H1 (cell line): ENCODE measurements around the gene KRT27. TPM values are rescaled to one million over a fixed set of nuclear protein-coding genes. Genes with fewer than 3 reads are reported as not detected.

Experiments used
- CTCF ChIA-PET: fragments of 300-600 bp; sonication (Branson Sonifier 250); formaldehyde crosslinking; loops from one replicate; lab custom pipeline; 2021; ENCODE audit not compliant: partially characterized antibody; lab: Charles Lee
- POLR2A ChIA-PET: fragments of 300-600 bp; sonication (Branson Sonifier 250); formaldehyde crosslinking; loops from one replicate; lab custom pipeline; 2021; ENCODE audit warnings: inconsistent platforms; ENCODE audit not compliant: partially characterized antibody; lab: Charles Lee
- DNase-seq, 2 experiments: peaks; one replicate each; pipeline versions ENCODE4 v3.0.0 to v3.0.0-alpha.2; 2010 to 2022; ENCODE audit warnings: low spot score in 2 of 2, low read depth in 1 of 2, mixed read lengths in 1 of 2
- FAIRE-seq: peaks from 2 replicates; lab custom pipeline; 2011; peaks lifted over from hg19 to GRCh38; lab: Jason Lieb, UNC
- H2AFZ ChIP-seq: 2 replicates; pipeline ENCODE4 v1.8.1; 2012; ENCODE audit warnings: low read length, inconsistent platforms
- H2AK5ac ChIP-seq: 2 replicates; pipeline ENCODE4 v1.6.1; 2013; ENCODE audit warnings: low read depth, low read length
- H2BK120ac ChIP-seq: replicated peaks from 2 replicates; pipeline ENCODE3; 2013; ENCODE audit warnings: low read depth, low read length, inconsistent platforms
- H2BK12ac ChIP-seq: 2 replicates; pipeline ENCODE4 v1.6.1; 2013; ENCODE audit warnings: low read depth, low read length
- H2BK15ac ChIP-seq: 2 replicates; pipeline ENCODE4 v1.6.1; 2013; ENCODE audit warnings: low read length
- H2BK20ac ChIP-seq: 2 replicates; pipeline ENCODE4 v1.6.1; 2013; ENCODE audit warnings: low read length
- H2BK5ac ChIP-seq: 2 replicates; pipeline ENCODE4 v1.6.1; 2013; ENCODE audit warnings: low read depth, low read length
- H3K14ac ChIP-seq: 2 replicates; pipeline ENCODE4 v1.6.1; 2013; ENCODE audit warnings: inconsistent platforms; ENCODE audit not compliant: insufficient read length
- H3K18ac ChIP-seq: 2 replicates; pipeline ENCODE4 v1.6.1; 2013; ENCODE audit warnings: low read length; ENCODE audit errors: extremely low read depth
- H3K23ac ChIP-seq: 2 replicates; pipeline ENCODE4 v1.6.1; 2013; ENCODE audit warnings: inconsistent platforms; ENCODE audit not compliant: insufficient read length
- H3K23me2 ChIP-seq: 2 replicates; pipeline ENCODE4 v1.6.1; 2013; ENCODE audit warnings: low read depth, low read length
- H3K27ac ChIP-seq: 2 replicates; pipeline ENCODE4 v1.6.1; 2011; ENCODE audit warnings: low read depth, low read length, inconsistent platforms
- H3K27me3 ChIP-seq, 4 experiments: replicated peaks in 1 of 4; 1 replicate in 1 of 4; 2 replicates in 3 of 4; pipeline versions ENCODE4 v1.6.1 to v1.8.1; 2011 to 2013; ENCODE audit warnings: low read length in 3 of 4, mild to moderate bottlenecking in 3 of 4, inconsistent platforms in 2 of 4, mixed read lengths in 2 of 4, moderate library complexity in 1 of 4; ENCODE audit not compliant: control insufficient read depth in 3 of 4, insufficient read depth in 3 of 4; ENCODE audit errors: extremely low read depth in 1 of 4
- H3K36me3 ChIP-seq, 4 experiments: 2 replicates each; pipeline versions ENCODE4 v1.6.1 to v1.8.1; 2011 to 2013; ENCODE audit warnings: mild to moderate bottlenecking in 4 of 4, low read length in 3 of 4, moderate library complexity in 2 of 4, control low read depth in 1 of 4, inconsistent platforms in 1 of 4; ENCODE audit not compliant: insufficient read depth in 4 of 4, control insufficient read depth in 2 of 4
- H3K4ac ChIP-seq: replicated peaks from 2 replicates; pipeline ENCODE3; 2013; ENCODE audit warnings: low read length, low read depth, mixed read lengths, inconsistent platforms; ENCODE audit not compliant: insufficient read length
- H3K4me1 ChIP-seq, 4 experiments: replicated peaks in 1 of 4; 1 replicate in 1 of 4; 2 replicates in 3 of 4; pipeline versions ENCODE4 v1.6.1 to v1.8.1; 2011 to 2013; ENCODE audit warnings: low read length in 3 of 4, inconsistent platforms in 2 of 4, mixed read lengths in 1 of 4; ENCODE audit not compliant: insufficient read depth in 4 of 4, control insufficient read depth in 3 of 4
- H3K4me2 ChIP-seq, 2 experiments: 2 replicates each; pipeline versions ENCODE4 v1.6.1 to v1.8.1; 2011 to 2013; ENCODE audit warnings: low read depth in 2 of 2, low read length in 2 of 2, control low read depth in 1 of 2, inconsistent platforms in 1 of 2, mild to moderate bottlenecking in 1 of 2; ENCODE audit not compliant: insufficient read depth in 1 of 2
- H3K4me3 ChIP-seq, 4 experiments: fragments of 200-600, 300-600 bp in 1 of 4; sonication (generic), shearing (Covaris generic), sonication (Bioruptor Twin) in 1 of 4; 2 replicates each; pipeline versions ENCODE4 v1.5.1 to v1.8.1; 2011 to 2016; ENCODE audit warnings: low read length in 4 of 4, low read depth in 3 of 4, control low read depth in 2 of 4, inconsistent platforms in 2 of 4, mild to moderate bottlenecking in 2 of 4, mixed read lengths in 1 of 4, moderate library complexity in 1 of 4; ENCODE audit not compliant: insufficient read depth in 2 of 4; ENCODE audit errors: extremely low read depth in 1 of 4
- H3K56ac ChIP-seq: replicated peaks from 2 replicates; pipeline ENCODE3; 2013; ENCODE audit warnings: low read depth, mild to moderate bottlenecking, mixed read lengths, low read length, inconsistent platforms; ENCODE audit not compliant: insufficient read length
- H3K79me1 ChIP-seq: 2 replicates; pipeline ENCODE4 v1.6.1; 2013; ENCODE audit warnings: low read depth, low read length, control low read depth
- H3K79me2 ChIP-seq, 2 experiments: 2 replicates each; pipeline versions ENCODE4 v1.6.1 to v1.8.1; 2012 to 2013; ENCODE audit warnings: low read length in 2 of 2, mild to moderate bottlenecking in 2 of 2, inconsistent platforms in 1 of 2; ENCODE audit not compliant: insufficient read depth in 2 of 2, control insufficient read depth in 1 of 2
- H3K9ac ChIP-seq, 4 experiments: replicated peaks in 1 of 4; 1 replicate in 1 of 4; 2 replicates in 3 of 4; pipeline versions ENCODE4 v1.6.1 to v1.8.1; 2011 to 2013; ENCODE audit warnings: low read depth in 3 of 4, low read length in 3 of 4, control low read depth in 2 of 4, mild to moderate bottlenecking in 2 of 4, moderate library complexity in 2 of 4, inconsistent platforms in 1 of 4; ENCODE audit errors: extremely low read depth in 1 of 4
- H3K9me3 ChIP-seq, 2 experiments: 2 replicates each; pipeline versions ENCODE4 v1.6.1 to v1.8.1; 2012 to 2013; ENCODE audit warnings: mild to moderate bottlenecking in 2 of 2, moderate library complexity in 2 of 2, control low read depth in 1 of 2, inconsistent platforms in 1 of 2, low read depth in 1 of 2, low read length in 1 of 2, mixed read lengths in 1 of 2; ENCODE audit not compliant: insufficient read depth in 2 of 2
- H4K20me1 ChIP-seq, 2 experiments: replicated peaks in 1 of 2; 2 replicates each; pipeline versions ENCODE3 to v1.8.1; 2011 to 2013; ENCODE audit warnings: inconsistent platforms in 2 of 2, low read length in 2 of 2, mild to moderate bottlenecking in 1 of 2; ENCODE audit not compliant: insufficient read depth in 2 of 2, control insufficient read depth in 1 of 2
- H4K5ac ChIP-seq: 2 replicates; pipeline ENCODE4 v1.6.1; 2013; ENCODE audit warnings: low read length, low read depth, mixed read lengths, inconsistent platforms; ENCODE audit not compliant: insufficient read length
- H4K8ac ChIP-seq: 2 replicates; pipeline ENCODE4 v1.8.0; 2013; ENCODE audit warnings: mild to moderate bottlenecking, moderate library complexity, low read length, inconsistent platforms; ENCODE audit not compliant: insufficient read depth; ENCODE audit errors: extremely low read depth
- H4K91ac ChIP-seq: replicated peaks from 2 replicates; pipeline ENCODE3; 2013; ENCODE audit warnings: low read length, mixed read lengths, inconsistent platforms; ENCODE audit not compliant: insufficient read length
- ASH2L ChIP-seq: fragments of 200-600, 300-600 bp; sonication (generic); IDR thresholded peaks from one replicate; pipeline ENCODE4 v1.7.1; 2017; ENCODE audit warnings: low read length
- BRCA1 ChIP-seq: IDR thresholded peaks from 2 replicates; pipeline ENCODE4 v1.6.1; 2012; ENCODE audit warnings: low read depth, low read length, improper control_type of control experiment
- CBX5 ChIP-seq: fragments of 300-800, 300-1000 bp; sonication (generic); IDR thresholded peaks from 2 replicates; pipeline ENCODE4 v1.7.1; 2016; ENCODE audit warnings: antibody characterized with exemption, low read length, low read depth
- CREB1 ChIP-seq: IDR thresholded peaks from 2 replicates; pipeline ENCODE4 v1.6.1; 2012; ENCODE audit warnings: inconsistent platforms
- FOSL1 ChIP-seq: IDR thresholded peaks from 2 replicates; pipeline ENCODE4 v1.6.1; 2011; ENCODE audit warnings: mild to moderate bottlenecking, low read depth, low read length, moderate library complexity; ENCODE audit not compliant: insufficient read depth
- JUN ChIP-seq: IDR thresholded peaks from 2 replicates; pipeline ENCODE4 v1.6.1; 2011; ENCODE audit warnings: low read depth, mild to moderate bottlenecking, improper control_type of control experiment, low read length
- KDM1A ChIP-seq: fragments of 200-600, 300-600 bp; sonication (generic); IDR thresholded peaks from 2 replicates; pipeline ENCODE4 v1.7.1; 2016; ENCODE audit warnings: mild to moderate bottlenecking, low read length, borderline replicate concordance
- KDM5A ChIP-seq: fragments of 200-600 bp; IDR thresholded peaks from 2 replicates; pipeline ENCODE4 v1.7.1; 2012; ENCODE audit warnings: mild to moderate bottlenecking, low read length, inconsistent platforms, mixed read lengths
- RBBP5 ChIP-seq: IDR thresholded peaks from 2 replicates; pipeline ENCODE4 v1.7.1; 2012; ENCODE audit warnings: low read depth, mild to moderate bottlenecking, inconsistent platforms, low read length, moderate library complexity, borderline replicate concordance
- SIX5 ChIP-seq: IDR thresholded peaks from 2 replicates; pipeline ENCODE4 v1.6.1; 2011; ENCODE audit warnings: mild to moderate bottlenecking, low read depth, low read length
- SUZ12 ChIP-seq: fragments of 200-600 bp; sonication (generic); IDR thresholded peaks from 2 replicates; pipeline ENCODE4 v1.6.1; 2012; ENCODE audit warnings: mild to moderate bottlenecking, inconsistent platforms, low read length, moderate library complexity, mixed read lengths
- TAF1 ChIP-seq: IDR thresholded peaks from 2 replicates; pipeline ENCODE4 v1.6.1; 2011; ENCODE audit warnings: mild to moderate bottlenecking, low read depth, low read length
- TEAD4 ChIP-seq: IDR thresholded peaks from 2 replicates; pipeline ENCODE4 v1.6.1; 2012; ENCODE audit warnings: low read depth, low read length, inconsistent platforms, mixed read lengths
- ZNF274 ChIP-seq: IDR thresholded peaks from 2 replicates; pipeline ENCODE4 v1.7.0; 2012; ENCODE audit warnings: low read length, borderline replicate concordance; ENCODE audit errors: extremely low read depth
- WGBS, 2 experiments: shearing (Covaris generic) in 1 of 2; methylation state at CpG; one replicate each; pipeline versions ENCODE4 v1.1.6 to v1.1.7; 2013 to 2015; ENCODE audit warnings: low lambda C conversion rate in 2 of 2, mixed read lengths in 2 of 2, inconsistent platforms in 1 of 2, low coverage in 1 of 2, missing lambda C conversion rate in 1 of 2; ENCODE audit not compliant: insufficient replicate concordance in 2 of 2, insufficient coverage in 1 of 2, insufficient read length in 1 of 2; ENCODE audit errors: extremely low coverage in 1 of 2, missing lambda C conversion rate in 1 of 2; 5-methylcytosine and 5-hydroxymethylcytosine counted together
- polyA plus RNA-seq, 7 experiments: library from polyadenylated mRNA; depleted of rRNA in 3 of 7; stranded (reverse) in 5 of 7; unstranded in 2 of 7; fragments of >200 nt in 5 of 7; fragments of 200-250 nt in 2 of 7; gene quantifications; 1 replicate in 5 of 7; 2 replicates in 1 of 7; 4 replicates in 1 of 7; pipeline versions ENCODE4 v1.2.1 to v1.2.3, GENCODE V29; 2011 to 2013; ENCODE audit warnings: missing spikeins in 2 of 7, mixed read lengths in 2 of 7
- total RNA-seq: library from RNA; stranded (reverse); fragmentation: NEBNext Ultra II Directional; extraction: Animal tissue kit (Norgen Biotek cat#: 25700); gene quantifications from 2 replicates; pipeline ENCODE4 v1.2.1, GENCODE V29; 2021
- TF ChIP-seq, protein P1 (sequence below): IDR thresholded peaks from 2 replicates; pipeline ENCODE4 v1.6.1; 2012; ENCODE audit warnings: inconsistent platforms

KRT27 gene
- total and polyA plus RNA-seq, 2 of the 8 experiments (the other 6 are each of a cell fraction or from before 2014, with no cell fraction given), result not detected

DNA sequence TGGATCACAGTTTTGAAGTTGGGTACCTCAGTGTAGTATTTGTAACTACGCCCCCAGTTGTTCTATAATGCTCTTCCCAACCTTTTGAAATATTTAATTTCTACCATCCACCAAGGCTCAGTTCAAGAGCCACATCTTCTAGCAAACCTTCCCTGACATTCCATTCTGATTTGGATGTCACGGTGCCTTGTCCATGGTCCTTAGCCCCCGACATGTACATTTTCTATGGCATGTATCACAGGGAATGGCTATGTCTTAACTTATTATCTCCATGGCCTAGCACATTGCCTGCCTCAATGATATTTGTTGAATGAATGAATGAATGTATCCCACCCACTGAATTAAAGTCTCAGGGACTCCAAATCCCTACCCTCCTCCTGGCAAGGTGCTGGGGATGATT, 23.8 kb upstream of the KRT27 start:
- Histone ChIP-seq H3K23me2 (no peaks in the 10 kb centered on the region), H3K9me3 (no peaks in the 10 kb centered on the region), H2BK120ac (no peak overlapping the region), H2BK15ac (no peak overlapping the region), H2BK12ac (no peak overlapping the region), H3K56ac (no peak overlapping the region), H3K4me1 (no peaks in the 10 kb centered on the region), H2AFZ (no peak overlapping the region), H3K9ac (no peak overlapping the region), H4K8ac (no peak overlapping the region), H3K4me3 (no peak overlapping the region), H3K27ac (no peak overlapping the region), H3K14ac (no peak overlapping the region), H4K5ac (no peak overlapping the region), H3K27me3 (peaks cover 0 to 3% (median 0%) of the 10 kb centered on the region in 4 experiments; a peak in 2 of 7 replicates), H3K36me3 (no peaks in the 10 kb centered on the region), H2BK20ac (no peak overlapping the region), H3K18ac (no peak overlapping the region), H3K79me1 (no peaks in the 10 kb centered on the region), H2AK5ac (no peak overlapping the region), H3K23ac (no peak overlapping the region), H4K20me1 (no peaks in the 10 kb centered on the region), H3K4me2 (no peak overlapping the region), H2BK5ac (no peak overlapping the region), H4K91ac (no peak overlapping the region), H3K79me2 (no peaks in the 10 kb centered on the region), H3K4ac (no peak overlapping the region)
- 92% methylated on average over 3 of the region's 3 CpGs; no CpG with 5 or more reads in 1 of the 2 experiments for WGBS, 2 experiments
- DNase-seq, result no peak
- FAIRE-seq, result no peak
- ChIA-PET CTCF (interaction anchor here (0.6 to 1.9 kb wide), 6 partner anchors 9 to 790 kb away, joined by 3 to 5 read pairs (median 3); partner anchors contain the start of gene KRT20), POLR2A (interaction anchor here (0.6 kb wide), 1 partner anchor 175 kb away, joined by 3 read pairs; no protein-coding TSS in a partner anchor)
- TF ChIP-seq JUN (no peak), CBX5 (no peak), ZNF274 (no peak), CREB1 (no peak), KDM5A (no peak), KDM1A (no peak), ASH2L (no peak), BRCA1 (no peak), FOSL1 (no peak), TEAD4 (no peak), SIX5 (no peak), SUZ12 (no peak), RBBP5 (no peak), TAF1 (no peak)
- TF ChIP-seq, protein P1, sequence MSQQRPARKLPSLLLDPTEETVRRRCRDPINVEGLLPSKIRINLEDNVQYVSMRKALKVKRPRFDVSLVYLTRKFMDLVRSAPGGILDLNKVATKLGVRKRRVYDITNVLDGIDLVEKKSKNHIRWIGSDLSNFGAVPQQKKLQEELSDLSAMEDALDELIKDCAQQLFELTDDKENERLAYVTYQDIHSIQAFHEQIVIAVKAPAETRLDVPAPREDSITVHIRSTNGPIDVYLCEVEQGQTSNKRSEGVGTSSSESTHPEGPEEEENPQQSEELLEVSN, result no peak
